ENCODE data around the gene CDK5R1.

Gene CDK5R1

DNA sequence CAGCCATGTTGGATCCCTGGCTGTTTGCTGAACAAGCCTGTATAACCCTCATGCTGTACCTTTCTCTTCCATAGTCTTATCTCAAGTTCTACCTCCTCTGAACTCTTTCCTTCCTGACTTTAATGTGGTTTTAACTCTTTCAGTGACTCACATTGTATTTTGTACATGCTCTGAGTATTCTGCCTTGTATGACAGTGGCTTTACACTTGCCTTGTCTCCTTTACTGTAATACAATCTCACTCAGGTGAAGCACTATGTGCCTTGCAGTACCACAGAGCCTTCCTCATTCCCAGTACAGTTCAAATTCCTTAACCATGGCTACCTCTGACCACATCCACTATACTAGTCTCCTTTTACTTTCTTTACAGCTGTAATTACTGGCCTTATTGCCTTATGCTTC lies 28.4 kb upstream of the CDK5R1 start:
- peaks cover 49% of the 10 kb centered on the region for H3K36me3 ChIP-seq (ENCODE audit: insufficient read depth, low read length)
- H3K4me1 ChIP-seq (ENCODE audit: insufficient read depth, low read length) = no peaks in the 10 kb centered on the region
- H3K9me3 ChIP-seq (ENCODE audit: control insufficient read depth, insufficient read depth, low read length) = no peaks in the 10 kb centered on the region
- H3K9ac ChIP-seq (ENCODE audit: low read depth, low read length) = no peak overlapping the region

DNA sequence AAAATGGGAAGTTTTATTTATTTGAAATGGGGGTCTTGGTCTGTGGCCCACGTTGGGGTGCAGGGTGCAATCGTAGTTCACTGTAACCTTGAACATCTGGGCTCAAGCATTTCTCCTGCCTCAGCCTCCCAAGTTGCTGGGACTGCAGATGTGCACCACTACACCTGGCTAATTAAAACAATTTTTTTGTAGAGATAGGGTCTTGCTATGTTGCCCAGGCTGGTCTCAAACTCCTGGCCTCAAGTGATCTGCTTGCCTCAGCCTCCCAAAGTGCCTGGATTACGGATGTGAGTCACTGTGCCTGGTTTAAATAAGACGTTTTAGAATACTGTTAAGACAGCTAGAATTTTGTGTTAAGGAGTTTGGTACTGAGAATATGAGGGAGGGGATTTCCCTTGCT lies 26.7 kb upstream of the CDK5R1 start:
- Histone ChIP-seq H3K36me3 (ENCODE audit: insufficient read depth, low read length) (peaks cover 44% of the 10 kb centered on the region), H3K9me3 (ENCODE audit: control insufficient read depth, insufficient read depth, low read length) (no peaks in the 10 kb centered on the region), H3K9ac (ENCODE audit: low read depth, low read length) (no peak overlapping the region), H3K4me1 (ENCODE audit: insufficient read depth, low read length) (no peaks in the 10 kb centered on the region)

DNA sequence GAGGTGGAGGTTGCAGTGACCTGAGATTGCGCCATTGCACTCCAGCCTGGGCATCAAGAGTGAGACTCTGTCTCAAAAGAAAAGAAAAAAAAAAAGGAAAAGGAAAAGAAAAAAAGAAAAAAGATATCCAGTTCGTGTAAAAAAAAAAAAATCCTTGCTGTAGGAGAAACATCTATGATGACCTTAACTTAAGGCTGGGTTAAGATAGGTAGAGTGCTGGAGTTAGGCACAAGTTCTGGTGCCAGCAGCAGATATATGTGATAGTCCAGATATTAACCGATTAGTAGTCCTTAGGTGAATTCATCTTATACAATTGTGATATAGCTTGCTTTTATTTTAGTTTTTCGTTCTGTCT lies 25.3 kb upstream of the CDK5R1 start:
- no peaks in the 10 kb centered on the region for H3K4me1 ChIP-seq (ENCODE audit: insufficient read depth, low read length)
- H3K9me3 ChIP-seq (ENCODE audit: control insufficient read depth, insufficient read depth, low read length) = no peaks in the 10 kb centered on the region
- H3K9ac ChIP-seq (ENCODE audit: low read depth, low read length) = no peak overlapping the region
- peaks cover 40% of the 10 kb centered on the region for H3K36me3 ChIP-seq (ENCODE audit: insufficient read depth, low read length)

DNA sequence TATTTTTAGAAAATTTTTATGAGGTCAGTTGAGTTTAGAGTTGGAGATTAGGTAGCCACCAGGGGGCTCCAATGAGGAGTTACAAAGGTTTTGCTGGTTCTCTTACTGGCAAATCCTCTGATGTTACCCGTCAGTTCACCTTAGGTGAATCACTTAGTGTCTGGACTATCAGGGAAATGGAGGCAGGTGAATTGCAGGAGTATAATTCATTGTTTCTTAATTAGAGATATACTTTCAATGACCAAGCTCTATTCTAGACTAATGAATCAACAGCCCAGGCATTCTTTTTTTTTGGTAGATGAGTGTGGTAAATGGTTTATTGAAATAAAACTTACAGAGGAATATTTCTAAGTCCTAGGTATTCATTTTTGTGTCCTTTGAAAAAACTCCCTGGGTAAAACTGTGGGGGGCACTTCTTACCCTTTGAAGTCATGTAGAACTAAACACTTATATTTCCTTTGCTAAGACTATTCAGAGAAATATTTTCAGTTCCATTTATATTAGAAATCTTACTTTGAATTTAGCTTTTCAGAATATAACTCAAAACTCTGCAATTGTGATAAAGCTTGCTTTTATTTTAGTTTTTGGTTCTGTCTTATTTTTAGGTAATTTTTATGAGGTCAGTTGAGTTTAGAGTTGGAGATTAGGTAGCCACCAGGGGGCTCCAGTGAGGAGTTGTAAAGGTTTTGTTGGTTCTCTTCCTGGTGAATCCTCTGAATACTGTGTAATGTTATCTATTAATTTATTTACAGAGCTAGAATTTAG lies 24.8 kb upstream of the CDK5R1 start:
- Histone ChIP-seq H3K4me1 (ENCODE audit: insufficient read depth, low read length) (no peaks in the 10 kb centered on the region), H3K9me3 (ENCODE audit: control insufficient read depth, insufficient read depth, low read length) (no peaks in the 10 kb centered on the region), H3K36me3 (ENCODE audit: insufficient read depth, low read length) (peaks cover 35% of the 10 kb centered on the region), H3K9ac (ENCODE audit: low read depth, low read length) (no peak overlapping the region)

DNA sequence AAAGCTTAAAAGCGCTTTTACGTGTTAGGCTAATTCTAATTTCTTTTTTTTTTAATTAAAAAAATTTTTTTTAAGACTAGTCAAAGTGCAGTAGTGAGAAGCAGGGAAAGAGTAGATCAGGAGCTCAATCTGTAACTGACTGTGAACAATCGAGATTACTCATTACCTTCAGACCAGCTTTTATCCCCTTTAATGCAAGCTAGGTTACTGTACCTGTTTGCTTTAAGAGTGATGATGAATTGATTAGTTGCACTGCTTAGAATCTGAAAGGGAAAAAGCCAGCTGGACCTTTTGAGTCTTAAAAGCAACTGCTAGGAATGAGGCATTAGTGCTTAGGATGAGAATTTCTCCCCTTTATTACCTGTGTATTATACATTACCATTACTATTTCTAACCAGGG lies 23.5 kb upstream of the CDK5R1 start:
- peaks cover 27% of the 10 kb centered on the region for H3K36me3 ChIP-seq (ENCODE audit: insufficient read depth, low read length)
- no peak overlapping the region for H3K9ac ChIP-seq (ENCODE audit: low read depth, low read length)
- H3K9me3 ChIP-seq (ENCODE audit: control insufficient read depth, insufficient read depth, low read length) = no peaks in the 10 kb centered on the region
- no peaks in the 10 kb centered on the region for H3K4me1 ChIP-seq (ENCODE audit: insufficient read depth, low read length)

DNA sequence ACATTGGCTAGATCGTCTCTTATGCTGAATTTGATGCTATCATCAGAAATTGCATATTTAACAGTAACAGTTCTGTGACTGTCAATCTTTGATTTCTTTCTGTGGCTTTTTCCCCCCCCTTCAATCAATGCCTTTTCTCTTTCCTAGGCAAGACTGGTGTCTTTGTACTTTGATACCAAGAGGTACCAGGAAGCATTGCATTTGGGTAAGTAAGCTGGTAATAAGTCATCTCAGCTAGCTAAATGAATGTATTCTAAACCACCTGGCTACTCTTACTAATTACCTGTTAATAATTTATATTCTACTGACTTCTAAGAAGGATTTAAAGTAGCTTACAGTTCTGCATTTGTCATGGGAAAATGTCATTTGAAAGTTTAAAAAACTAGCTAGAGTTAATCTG lies 22.4 kb upstream of the CDK5R1 start:
- Histone ChIP-seq H3K36me3 (ENCODE audit: insufficient read depth, low read length) (peaks cover 21% of the 10 kb centered on the region), H3K9ac (ENCODE audit: low read depth, low read length) (no peak overlapping the region), H3K4me1 (ENCODE audit: insufficient read depth, low read length) (no peaks in the 10 kb centered on the region), H3K9me3 (ENCODE audit: control insufficient read depth, insufficient read depth, low read length) (no peaks in the 10 kb centered on the region)

DNA sequence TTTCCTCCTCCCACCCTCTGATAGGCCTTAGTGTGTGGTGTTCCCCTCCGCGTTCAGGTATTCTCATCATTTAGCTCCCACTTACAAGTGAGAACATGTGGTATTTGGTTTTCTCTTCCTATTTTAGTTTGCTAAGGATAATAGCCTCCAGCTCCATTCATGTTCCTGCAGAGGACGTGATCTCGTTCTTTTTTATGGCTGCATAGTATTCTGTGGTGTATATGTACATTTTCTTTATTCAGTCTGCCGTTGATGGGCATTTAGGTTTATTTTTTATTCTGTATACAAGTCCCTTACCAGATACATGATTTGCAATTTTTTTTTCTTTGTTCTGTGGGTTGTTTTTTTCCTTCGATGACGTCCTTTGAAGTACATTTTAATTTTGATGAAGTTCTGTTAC lies 18.8 kb upstream of the CDK5R1 start:
- Histone ChIP-seq H3K9me3 (ENCODE audit: control insufficient read depth, insufficient read depth, low read length) (no peaks in the 10 kb centered on the region), H3K4me1 (ENCODE audit: insufficient read depth, low read length) (no peaks in the 10 kb centered on the region), H3K36me3 (ENCODE audit: insufficient read depth, low read length) (peaks cover 26% of the 10 kb centered on the region), H3K9ac (ENCODE audit: low read depth, low read length) (no peak overlapping the region)

DNA sequence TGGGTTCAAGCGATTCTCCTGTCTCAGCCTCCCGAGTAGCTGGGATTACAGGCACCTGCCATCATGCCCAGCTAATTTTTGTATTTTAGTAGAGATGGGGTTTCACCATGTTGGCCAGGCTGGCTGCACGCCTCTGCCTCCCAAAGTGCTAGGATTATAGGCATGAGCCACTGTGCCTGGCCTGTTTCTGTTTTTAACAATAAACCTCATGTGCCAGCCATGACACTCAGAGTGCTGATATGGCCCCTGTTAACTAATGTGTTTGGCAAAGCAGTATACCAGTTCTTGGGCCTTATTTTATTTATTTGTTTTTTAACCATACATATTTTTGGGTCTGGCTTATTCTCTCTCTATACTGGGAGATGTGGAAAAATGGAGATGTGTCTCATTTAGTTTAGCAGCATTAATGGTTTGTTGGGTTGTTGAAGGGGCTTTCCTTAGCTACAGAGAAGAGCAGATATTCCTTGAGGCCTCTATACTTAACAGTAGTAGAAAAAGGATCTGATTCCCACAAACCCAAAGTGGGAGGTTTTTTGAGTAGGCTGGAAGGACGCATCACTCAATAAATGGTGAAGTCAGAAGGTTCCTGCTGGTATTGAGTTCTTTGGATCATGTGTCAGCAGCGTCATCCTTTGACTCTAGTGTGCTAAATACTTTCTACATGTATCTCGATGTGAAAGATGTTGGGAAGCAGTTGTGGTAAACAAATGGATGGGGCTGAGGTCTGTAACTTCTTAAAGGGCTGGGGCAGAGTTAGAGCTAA lies 16.2 kb upstream of the CDK5R1 start:
- Histone ChIP-seq H3K36me3 (ENCODE audit: insufficient read depth, low read length) (peaks cover 34% of the 10 kb centered on the region), H3K4me1 (ENCODE audit: insufficient read depth, low read length) (no peaks in the 10 kb centered on the region), H3K9ac (ENCODE audit: low read depth, low read length) (no peak overlapping the region), H3K9me3 (ENCODE audit: control insufficient read depth, insufficient read depth, low read length) (no peaks in the 10 kb centered on the region)

DNA sequence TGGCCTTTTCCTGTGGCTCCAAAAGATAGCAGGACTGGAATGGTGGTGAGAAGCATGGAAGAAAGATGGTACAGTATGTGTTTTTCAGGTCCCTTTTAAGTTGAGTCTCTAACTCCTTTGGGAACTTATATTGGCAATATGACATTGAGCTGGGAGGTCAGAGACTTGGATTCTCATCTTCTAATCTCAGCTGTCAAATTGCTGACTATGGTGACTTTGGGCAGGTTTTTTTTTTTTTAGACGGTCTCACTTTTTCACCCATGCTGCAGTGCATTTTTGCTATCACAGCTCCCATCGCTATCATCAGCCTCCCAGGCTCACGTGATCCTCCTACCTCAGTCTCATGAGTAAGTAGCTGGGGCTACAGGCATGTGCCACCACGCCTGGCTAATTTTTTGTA lies 15.1 kb upstream of the CDK5R1 start:
- Histone ChIP-seq H3K4me1 (ENCODE audit: insufficient read depth, low read length) (no peaks in the 10 kb centered on the region), H3K36me3 (ENCODE audit: insufficient read depth, low read length) (peaks cover 43% of the 10 kb centered on the region), H3K9ac (ENCODE audit: low read depth, low read length) (no peak overlapping the region), H3K9me3 (ENCODE audit: control insufficient read depth, insufficient read depth, low read length) (no peaks in the 10 kb centered on the region)

DNA sequence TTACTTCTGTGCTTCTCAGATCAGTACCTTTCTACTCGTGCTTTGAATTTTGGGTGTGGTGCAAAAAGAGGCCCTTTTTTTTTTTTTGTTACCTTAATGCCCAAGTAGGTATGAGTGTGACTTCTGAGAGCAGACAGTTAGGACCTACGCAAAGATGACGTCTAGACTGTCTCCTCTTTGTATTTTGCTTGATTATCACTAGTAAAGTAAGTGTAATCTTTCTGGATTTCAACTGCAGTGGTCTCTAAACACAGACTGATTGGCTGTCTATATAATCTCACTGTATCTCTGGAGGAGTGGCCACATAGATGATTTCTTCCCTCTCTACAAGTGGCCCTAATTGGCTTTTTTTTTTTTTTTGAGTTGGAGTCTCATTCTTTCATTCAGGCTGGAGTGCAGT lies 11.5 kb upstream of the CDK5R1 start:
- Histone ChIP-seq H3K4me1 (ENCODE audit: insufficient read depth, low read length) (no peaks in the 10 kb centered on the region), H3K9me3 (ENCODE audit: control insufficient read depth, insufficient read depth, low read length) (no peaks in the 10 kb centered on the region), H3K36me3 (ENCODE audit: insufficient read depth, low read length) (peaks cover 68% of the 10 kb centered on the region), H3K9ac (ENCODE audit: low read depth, low read length) (no peak overlapping the region)

DNA sequence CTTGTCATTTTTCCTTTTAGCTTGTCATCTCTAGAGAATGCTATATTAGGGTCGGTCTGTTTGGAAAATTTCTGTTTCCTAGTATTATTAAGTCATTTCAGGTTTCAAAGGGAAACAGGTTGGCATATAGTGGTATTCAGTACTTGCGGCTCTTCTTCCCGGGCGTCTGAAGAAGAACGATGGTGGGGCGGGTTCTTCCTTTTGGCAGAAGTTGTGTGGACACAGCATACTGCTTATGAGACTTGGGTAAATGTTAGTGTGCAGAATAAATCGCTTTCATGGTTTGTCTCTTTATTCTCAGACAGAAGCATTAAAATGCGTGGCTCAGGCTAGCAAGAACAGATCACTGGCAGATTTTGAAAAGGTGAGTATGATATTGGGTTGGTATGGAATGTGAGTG lies 9.6 kb upstream of the CDK5R1 start:
- H3K4me1 ChIP-seq (ENCODE audit: insufficient read depth, low read length) = no peaks in the 10 kb centered on the region
- no peak overlapping the region for H3K9ac ChIP-seq (ENCODE audit: low read depth, low read length)
- peaks cover 65% of the 10 kb centered on the region for H3K36me3 ChIP-seq (ENCODE audit: insufficient read depth, low read length)
- no peaks in the 10 kb centered on the region for H3K9me3 ChIP-seq (ENCODE audit: control insufficient read depth, insufficient read depth, low read length)

DNA sequence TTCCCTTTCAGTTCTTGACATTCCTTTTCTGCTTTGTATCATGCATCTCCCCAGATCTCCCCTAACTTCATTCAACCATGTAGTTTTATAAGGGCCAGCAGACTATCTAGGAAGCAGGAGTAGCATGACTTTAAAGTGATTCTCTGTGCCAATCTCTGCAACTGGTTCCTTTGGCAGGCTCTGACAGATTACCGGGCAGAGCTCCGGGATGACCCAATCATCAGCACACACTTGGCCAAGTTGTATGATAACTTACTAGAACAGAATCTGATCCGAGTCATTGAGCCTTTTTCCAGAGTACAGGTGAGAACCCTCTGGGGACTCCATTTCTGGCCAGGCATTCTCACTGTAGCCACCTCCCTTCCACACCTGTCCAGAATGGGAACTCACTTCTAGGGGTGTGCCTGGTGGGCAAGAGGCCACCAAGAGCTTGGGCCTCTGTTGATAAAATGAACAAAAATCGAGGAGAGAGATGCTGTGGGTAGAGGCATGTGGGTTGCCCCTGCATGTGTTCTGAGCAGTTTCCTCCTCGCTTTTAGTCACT lies 7.6 kb upstream of the CDK5R1 start:
- Histone ChIP-seq H3K36me3 (ENCODE audit: insufficient read depth, low read length) (peaks cover 55% of the 10 kb centered on the region), H3K9ac (ENCODE audit: low read depth, low read length) (no peak overlapping the region), H3K9me3 (ENCODE audit: control insufficient read depth, insufficient read depth, low read length) (no peaks in the 10 kb centered on the region)

DNA sequence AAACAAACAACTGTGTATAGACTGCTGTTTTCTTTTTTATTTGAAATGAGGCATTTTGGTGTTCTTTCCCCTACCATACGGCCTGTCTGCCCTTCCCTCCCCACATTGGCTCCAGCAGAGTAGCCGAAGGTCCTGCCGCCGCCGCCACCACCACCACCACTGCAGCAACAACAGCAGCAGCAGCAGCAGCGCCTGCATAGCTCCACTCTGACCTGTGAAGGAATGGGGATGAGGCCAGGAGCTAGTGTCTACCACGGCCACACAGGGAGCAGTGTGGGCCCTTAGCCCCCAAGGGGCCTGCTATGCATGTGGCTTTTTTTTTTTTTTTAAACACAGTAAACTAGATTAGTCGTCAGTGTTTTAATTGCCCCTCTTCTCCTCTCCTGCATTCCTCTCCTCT lies 5.6 kb upstream of the CDK5R1 start:
- Histone ChIP-seq H3K36me3 (ENCODE audit: insufficient read depth, low read length) (peaks cover 36% of the 10 kb centered on the region), H3K4me1 (ENCODE audit: insufficient read depth, low read length) (peaks cover 17% of the 10 kb centered on the region), H3K9ac (ENCODE audit: low read depth, low read length) (no peak overlapping the region), H3K9me3 (ENCODE audit: control insufficient read depth, insufficient read depth, low read length) (no peaks in the 10 kb centered on the region)

More for the DNA sequence above, 7.6 kb upstream of the CDK5R1 start:
- peaks cover 9% of the 10 kb centered on the region for H3K4me1 ChIP-seq (ENCODE audit: insufficient read depth, low read length)

DNA sequence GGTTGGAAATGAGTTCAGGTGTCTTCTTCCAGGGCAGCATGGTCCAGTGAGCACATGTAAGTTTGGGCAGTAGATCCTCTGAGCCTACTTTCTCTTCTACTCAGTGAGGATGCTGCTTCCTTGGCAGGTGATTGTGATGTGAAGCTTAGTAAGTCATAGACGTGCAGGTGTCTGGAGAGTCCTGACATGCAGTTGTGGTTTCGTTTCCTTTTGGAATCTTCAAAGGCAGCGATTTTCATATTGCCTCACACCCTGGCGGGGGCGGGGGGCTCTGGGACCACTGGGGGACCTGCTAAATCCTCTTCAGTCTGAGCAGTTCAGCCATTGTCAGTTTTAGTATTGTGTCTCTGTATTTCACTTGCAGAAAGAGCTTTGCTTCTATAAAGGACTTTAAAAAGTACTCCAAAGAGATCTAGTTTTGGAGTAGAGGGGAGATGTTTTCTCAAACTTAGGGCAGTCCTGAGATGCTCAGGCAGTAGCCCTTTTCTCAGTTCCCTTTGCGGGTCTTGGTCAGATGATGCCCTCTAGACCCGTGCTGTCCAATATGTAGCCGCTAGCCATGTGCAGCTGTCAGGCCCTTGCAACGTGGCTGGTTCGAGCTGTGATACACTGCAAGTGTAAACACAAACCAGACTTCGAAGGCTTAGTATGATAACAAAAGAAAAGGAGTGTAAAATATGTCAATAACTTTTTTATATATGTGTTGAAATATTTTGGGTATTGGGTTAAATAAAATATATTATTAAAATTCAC lies 4.0 kb upstream of the CDK5R1 start:
- H3K4me1 ChIP-seq (ENCODE audit: insufficient read depth, low read length) = peaks cover 17% of the 10 kb centered on the region
- no peak overlapping the region for H3K9ac ChIP-seq (ENCODE audit: low read depth, low read length)
- H3K36me3 ChIP-seq (ENCODE audit: insufficient read depth, low read length) = peaks cover 28% of the 10 kb centered on the region
- H3K9me3 ChIP-seq (ENCODE audit: control insufficient read depth, insufficient read depth, low read length) = no peaks in the 10 kb centered on the region
